GM12875 (cell line): ENCODE results near the gene TMEM176B.

Source experiments
- H3K4me3 ChIP-seq: one replicate; pipeline ENCODE4 v1.5.1; 2011; ENCODE audit warnings: low read depth, low read length, control low read depth
- CTCF ChIP-seq: IDR thresholded peaks from 2 replicates; pipeline ENCODE4 v1.5.1; 2011; ENCODE audit warnings: low read depth, mild to moderate bottlenecking, control low read depth, inconsistent platforms, low read length, moderate library complexity, borderline replicate concordance; ENCODE audit not compliant: insufficient read depth

Gene TMEM176B

GRCh38 chr7:150799741-150800580 lies at the start of gene TMEM176B:
TSS of gene TMEM176B (minus strand) at chr7:150800364. CDS start at chr7:150796569, 3,795 bp downstream.
- no peak within 1 kb of the TSS for H3K4me3 ChIP-seq
- TF ChIP-seq CTCF, result no peak

GRCh38 chr7:150849204-150849775 lies 49.1 kb upstream of the TMEM176B start:
- no peak for TF ChIP-seq CTCF
- H3K4me3 ChIP-seq, result no peak overlapping the region

GRCh38 chr7:150848561-150849115 lies 48.5 kb upstream of the TMEM176B start:
- TF ChIP-seq CTCF, result no peak
- no peak overlapping the region for H3K4me3 ChIP-seq

- TF ChIP-seq CTCF, result no peak
- H3K4me3 ChIP-seq, result no peak overlapping the region
Measured at GRCh38 chr7:150848111-150848510, 47.9 kb upstream of the TMEM176B start.

GRCh38 chr7:150847536-150847935 lies 47.4 kb upstream of the TMEM176B start:
- H3K4me3 ChIP-seq, result no peak overlapping the region
- no peak for TF ChIP-seq CTCF

GRCh38 chr7:150846291-150847115 lies 46.3 kb upstream of the TMEM176B start:
- no peak overlapping the region for H3K4me3 ChIP-seq
- no peak for TF ChIP-seq CTCF
